Thyroid gland (tissue), 4 donors: ENCODE results near the gene FHOD3.

Experiments used
- CTCF ChIP-seq, 6 experiments: fragments of 200-600 bp in 3 of 6; fragments of 450-650 bp in 3 of 6; sonication (generic) in 3 of 6; IDR thresholded peaks; one replicate each; pipeline ENCODE4 v1.5.1; 2016 to 2019; ENCODE audit warnings: antibody characterized with exemption in 6 of 6, mild to moderate bottlenecking in 2 of 6, inconsistent platforms in 1 of 6, moderate library complexity in 1 of 6
- POLR2A ChIP-seq, 2 donors: fragments of 450-650 bp; IDR thresholded peaks; one replicate each; pipeline ENCODE4 v1.6.1; 2017; ENCODE audit warnings: antibody characterized with exemption in 2 of 2, mild to moderate bottlenecking in 2 of 2, moderate library complexity in 1 of 2

GRCh38 chr18:36792634-36793283 lies 495.2 kb downstream of the FHOD3 start:
- TF ChIP-seq CTCF (IDR thresholded peaks at IDR 0.05) (no peak), POLR2A (IDR thresholded peaks at IDR 0.05) (no peak)
